A172 (cell line): ENCODE data around the gene PANK1. TPM values are rescaled to one million over a fixed set of nuclear protein-coding genes. Genes with fewer than 3 reads are reported as not detected.
A peak's percentile ranks its signal among the peaks of the same experiment; 100 is the strongest.
"Not testable (repeated sequence)": the region's sequence is repeated elsewhere in the genome, so short reads cannot be mapped to it uniquely, and the experiment has no call there.

Source experiments
- DNase-seq: peaks from one replicate; pipeline ENCODE4 v3.0.0-alpha.2; 2015; ENCODE audit warnings: low spot score
- total RNA-seq: library from RNA; depleted of rRNA; stranded (reverse); fragments of >200 nt; shearing (Covaris generic); gene quantifications from 2 replicates; pipeline ENCODE4 v1.2.3, GENCODE V29; 2014

The PANK1 gene
- total RNA-seq, 1 experiment from 2014 or later, result 5.3 TPM

- no peak for DNase-seq
Measured at GRCh38 chr10:89567576-89568245, 77.3 kb downstream of the PANK1 start.

DNA sequence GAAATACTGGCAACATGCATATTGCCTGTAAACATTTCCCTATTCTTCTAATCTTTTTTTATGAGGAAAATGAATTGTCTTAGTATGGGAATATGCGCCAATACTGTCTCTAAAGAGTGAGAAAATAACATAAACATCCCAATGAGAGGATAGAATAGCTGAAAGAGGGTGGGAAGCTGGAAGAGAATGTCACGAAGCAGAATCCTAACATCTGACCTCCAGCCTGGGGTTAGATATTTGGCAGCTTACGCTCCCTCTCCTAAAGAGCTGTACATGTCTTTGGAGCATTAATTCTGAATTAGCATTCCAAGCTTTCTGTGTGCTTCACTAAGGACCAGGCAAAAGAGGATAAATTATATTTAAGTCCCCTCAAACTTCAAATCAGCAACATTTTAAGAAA is 78.0 kb downstream of the PANK1 start:
- DNase-seq, result no peak

GRCh38 chr10:89566095-89566950 is 78.7 kb downstream of the PANK1 start:
- no peak for DNase-seq

GRCh38 chr10:89565180-89565579 is 79.9 kb downstream of the PANK1 start:
- no peak for DNase-seq

- DNase-seq, result peak; percentile 61
Measured at GRCh38 chr10:89563861-89564478, 81.1 kb downstream of the PANK1 start.

GRCh38 chr10:89563311-89563710 is 81.7 kb downstream of the PANK1 start:
- no peak for DNase-seq

GRCh38 chr10:89556600-89556999 is 88.4 kb downstream of the PANK1 start:
- peak; percentile 16 for DNase-seq

GRCh38 chr10:89555688-89556445 is 89.2 kb downstream of the PANK1 start:
- DNase-seq, result peak; percentile 11

GRCh38 chr10:89554433-89554832 is 90.6 kb downstream of the PANK1 start:
- DNase-seq, result no peak

- DNase-seq, result peak; percentile 99
Measured at GRCh38 chr10:89553064-89553734, 91.8 kb downstream of the PANK1 start.

GRCh38 chr10:89552213-89552612 is 92.8 kb downstream of the PANK1 start:
- no peak for DNase-seq

DNA sequence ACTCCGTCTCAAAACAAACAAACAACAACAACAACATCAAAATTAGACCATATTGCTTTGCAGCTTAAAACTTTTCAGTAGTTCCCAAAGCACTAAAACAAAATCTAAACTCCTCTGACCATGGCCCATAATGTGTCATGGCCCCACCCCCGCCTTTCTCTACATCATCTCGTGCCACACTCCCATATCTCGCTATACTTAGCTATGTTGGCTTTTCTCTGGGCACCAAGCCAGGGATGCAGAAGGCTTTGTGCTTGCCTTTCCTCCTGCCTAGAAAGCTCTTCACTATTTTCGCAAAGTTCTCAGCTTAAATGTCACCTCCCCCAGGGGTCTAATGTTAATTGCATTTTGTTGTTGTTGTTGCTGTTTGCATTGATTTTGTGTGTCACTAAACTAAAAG is 94.5 kb downstream of the PANK1 start:
- peak; percentile 38 for DNase-seq

DNA sequence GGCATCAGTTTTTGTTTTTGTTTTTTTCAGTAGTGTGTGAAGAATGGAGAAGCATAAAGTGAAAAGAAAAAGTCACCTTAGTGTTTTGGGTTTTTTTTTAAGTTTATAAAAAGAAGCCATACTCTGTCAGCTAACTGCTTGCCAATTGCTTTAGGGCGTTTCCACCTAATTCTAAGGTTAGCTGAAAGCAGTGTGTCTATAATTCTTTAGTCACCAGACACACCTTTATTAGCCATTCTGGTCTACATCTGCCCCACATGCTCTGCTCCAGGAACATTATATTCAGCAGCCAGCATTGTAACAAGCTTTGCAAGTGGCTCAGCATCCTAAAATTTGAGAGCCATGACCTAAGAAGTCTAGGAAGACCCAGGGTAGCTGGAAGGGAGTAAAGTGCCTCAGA is 95.5 kb downstream of the PANK1 start:
- DNase-seq, result no peak

- DNase-seq, result no peak
Measured at GRCh38 chr10:89548673-89549072, 96.4 kb downstream of the PANK1 start.

GRCh38 chr10:89547853-89548513 is 97.1 kb downstream of the PANK1 start:
- no peak for DNase-seq

DNA sequence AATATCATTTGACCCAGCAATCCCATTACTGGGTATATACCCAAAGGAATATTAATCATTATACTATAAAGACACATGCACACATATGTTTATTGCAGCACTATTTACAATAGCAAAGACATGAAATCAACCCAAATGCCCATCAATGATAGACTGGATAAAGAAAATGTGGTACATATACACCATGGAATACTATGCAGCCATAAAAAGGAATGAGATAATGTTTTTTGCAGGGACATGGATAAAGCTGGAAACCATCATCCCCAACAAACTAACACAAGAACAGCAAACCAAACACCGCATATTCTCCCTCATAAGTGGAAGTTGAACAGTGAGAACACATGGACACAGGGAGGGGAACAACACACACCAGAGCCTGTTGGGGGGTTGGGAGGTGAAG is 98.4 kb downstream of the PANK1 start:
- not testable (repeated sequence) for DNase-seq

DNA sequence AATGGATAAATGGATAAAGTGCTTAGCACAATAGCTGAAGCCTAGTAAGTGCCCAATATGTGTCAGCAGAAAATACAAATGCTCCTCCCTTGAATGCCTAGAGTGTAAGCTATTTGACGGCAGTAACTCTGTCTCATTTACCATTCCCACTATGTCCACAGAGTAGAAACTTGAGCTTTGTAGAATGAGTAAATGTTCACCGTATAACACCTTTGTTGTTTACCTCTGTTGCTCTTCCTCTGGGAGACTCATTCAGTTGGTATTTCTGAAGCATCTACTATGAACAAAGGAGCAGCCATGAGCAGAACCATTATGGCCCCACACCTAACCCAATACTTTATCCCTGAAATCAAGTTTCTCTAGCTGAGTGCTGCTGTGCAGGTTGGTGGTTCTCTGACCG is 101.2 kb downstream of the PANK1 start:
- no peak for DNase-seq

- peak; percentile 80 for DNase-seq
Measured at GRCh38 chr10:89540420-89540949, 104.6 kb downstream of the PANK1 start.

- DNase-seq, result no peak
Measured at GRCh38 chr10:89537364-89537763, 107.7 kb downstream of the PANK1 start.

- DNase-seq, result no peak
Measured at GRCh38 chr10:89536013-89536354, 109.1 kb downstream of the PANK1 start.
